ENCODE results near the gene TSPAN32.

GRCh38 chr11:2330696-2331095 is 28.9 kb downstream of the TSPAN32 start:
- TF ChIP-seq CTCF (IDR thresholded peaks at IDR 0.05; ENCODE audit: insufficient read depth, low read length), result no peak
- TF ChIP-seq POLR2AphosphoS5 (IDR thresholded peaks at IDR 0.05; ENCODE audit: low read depth), result no peak
- TF ChIP-seq SPI1 (IDR thresholded peaks at IDR 0.05; ENCODE audit: borderline replicate concordance, low read depth), result no peak
